Endothelial cell of umbilical vein (primary cell): Measurements from ENCODE around the gene RPL31.

Experiments used
- CTCF ChIP-seq, 2 donors: IDR thresholded peaks; 1 replicate in 1 of 2; 2 replicates in 1 of 2; pipeline ENCODE4 v1.5.1; 2011; ENCODE audit warnings: low read length in 2 of 2, mild to moderate bottlenecking in 2 of 2, moderate library complexity in 2 of 2, control low read depth in 1 of 2, inconsistent platforms in 1 of 2, low read depth in 1 of 2; ENCODE audit not compliant: insufficient read depth in 1 of 2; ENCODE audit errors: extremely low read depth in 1 of 2
- EZH2 ChIP-seq: IDR thresholded peaks from 2 replicates; pipeline ENCODE4 v1.6.1; 2012; ENCODE audit warnings: borderline replicate concordance, low read depth, mild to moderate bottlenecking, moderate library complexity, low read length, inconsistent platforms; ENCODE audit not compliant: severe bottlenecking
- POLR2AphosphoS5 ChIP-seq: IDR thresholded peaks from 2 replicates; pipeline ENCODE4 v1.6.1; 2012; ENCODE audit warnings: low read depth, mild to moderate bottlenecking, control low read depth, low read length, moderate library complexity; ENCODE audit not compliant: insufficient read depth

- TF ChIP-seq CTCF (IDR thresholded peaks at IDR 0.05; ENCODE audit: extremely low read depth in 1 of 2, insufficient read depth in 1 of 2, low read depth in 1 of 2, low read length in 2 of 2) (no peak), POLR2AphosphoS5 (no peak), EZH2 (no peak)
These were observed 37.9 kb upstream of the RPL31 start for GRCh38 chr2:100964222-100964621.
